Stimulated activated CD4-positive, alpha-beta T cell treated with anti-CD3 and anti-CD28 coated beads, TNF-alpha, amount 100 ng/mL, for 1 hour (primary cell): ENCODE results near the gene MEMO1.
"Not testable (repeated sequence)": the region's sequence is repeated elsewhere in the genome, so short reads cannot be mapped to it uniquely, and the experiment has no call there.

Source experiments
- DNase-seq, 3 donors: peaks; one replicate each; pipeline ENCODE4 v3.0.0-alpha.2; 2020; ENCODE audit warnings: low read depth in 3 of 3, low spot score in 1 of 3

MEMO1 gene

GRCh38 chr2:31958140-31958717 is 52.6 kb downstream of the MEMO1 start:
- no peak for DNase-seq

- DNase-seq: no peak
Measured at GRCh38 chr2:31957354-31958139, 53.3 kb downstream of the MEMO1 start.

GRCh38 chr2:31956934-31957333 is 53.9 kb downstream of the MEMO1 start:
- not testable (repeated sequence) for DNase-seq

- DNase-seq: no peak
Measured at GRCh38 chr2:31956312-31956711, 54.5 kb downstream of the MEMO1 start.

DNA sequence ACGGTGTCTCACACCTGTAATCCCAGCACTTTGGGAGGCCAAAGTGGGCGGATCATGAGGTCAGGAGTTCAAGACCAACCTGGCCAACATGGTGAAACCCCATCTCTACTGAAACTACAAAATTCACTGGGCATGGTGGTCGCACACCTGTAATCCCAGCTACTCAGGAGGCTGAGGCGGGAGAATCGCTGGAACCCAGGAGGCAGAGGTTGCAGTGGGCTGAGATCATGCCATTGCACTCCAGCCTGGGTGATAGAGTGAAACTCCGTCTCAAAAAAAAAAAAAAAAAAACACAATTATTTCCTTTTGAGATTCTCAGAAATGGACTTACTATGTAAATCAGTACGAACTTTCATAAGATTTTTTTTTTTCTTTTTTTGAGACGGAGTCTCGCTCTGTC is 57.7 kb downstream of the MEMO1 start:
- not testable (repeated sequence) for DNase-seq

DNA sequence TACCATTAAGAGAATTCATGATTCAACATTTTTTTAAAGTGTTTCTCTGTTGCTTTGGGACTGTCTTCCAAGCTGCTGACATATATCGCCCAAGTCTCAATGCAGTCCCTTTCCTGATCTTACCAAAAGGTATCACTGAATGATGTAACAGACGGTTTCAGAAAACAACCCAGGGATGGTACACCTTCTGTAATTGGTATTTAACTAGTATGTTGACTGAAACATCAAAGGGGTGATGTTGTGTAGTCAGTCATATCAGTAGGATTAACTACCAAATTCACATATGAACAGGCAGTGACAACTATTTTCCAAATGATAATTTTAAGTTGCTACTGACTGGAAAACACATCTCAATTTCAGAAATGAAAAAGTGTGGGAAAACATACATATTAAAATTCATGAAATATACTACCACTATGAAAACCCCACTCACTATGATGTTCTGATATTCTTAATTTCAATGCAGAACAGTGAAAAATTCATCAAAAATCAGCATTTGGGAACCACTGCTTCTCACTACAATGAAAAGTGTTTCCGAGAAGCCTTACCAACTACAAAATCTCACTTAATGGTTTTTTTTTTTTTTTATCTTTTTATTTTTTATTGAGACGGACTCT is 59.8 kb downstream of the MEMO1 start:
- no peak for DNase-seq

DNA sequence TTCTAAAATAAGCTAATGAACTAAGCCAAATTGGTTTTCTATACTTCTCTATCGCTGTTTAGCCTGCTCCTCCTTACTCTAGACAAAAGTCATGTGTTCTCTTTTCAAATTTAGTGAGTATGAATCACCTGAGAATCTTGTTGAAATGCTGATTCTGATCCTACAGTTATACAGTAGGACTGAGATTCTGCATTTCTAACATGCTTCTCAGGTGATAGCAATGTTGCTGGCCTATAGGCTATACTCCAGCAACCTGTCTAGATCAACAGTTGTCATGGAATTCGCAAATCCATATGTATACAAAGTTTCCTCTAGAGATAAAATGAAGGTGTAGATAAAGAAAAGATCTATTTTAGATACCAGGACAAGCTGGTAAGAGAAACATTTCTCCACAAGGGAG is 62.9 kb downstream of the MEMO1 start:
- no peak for DNase-seq

DNA sequence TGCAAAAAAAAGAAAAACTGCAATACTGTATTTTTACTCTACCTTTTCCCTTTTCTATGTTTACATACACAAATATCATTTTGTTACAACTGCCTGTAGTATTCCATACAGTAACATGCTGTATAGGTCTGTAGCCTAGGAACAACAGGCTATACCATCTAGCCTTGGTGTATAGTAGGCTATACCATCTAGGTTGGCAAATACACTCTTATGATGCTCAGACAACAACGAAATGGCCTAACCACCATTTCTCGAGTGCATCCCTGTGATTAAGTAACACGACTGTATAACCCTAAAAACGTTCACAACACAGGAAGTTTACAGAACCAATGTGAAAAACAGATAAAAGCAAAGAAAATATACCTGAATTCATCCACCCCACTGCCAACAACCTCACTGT is 64.0 kb downstream of the MEMO1 start:
- no peak for DNase-seq

GRCh38 chr2:31945572-31945935 is 65.3 kb downstream of the MEMO1 start:
- no peak for DNase-seq

- DNase-seq: no peak
Measured at GRCh38 chr2:31944828-31945571, 65.8 kb downstream of the MEMO1 start.

DNA sequence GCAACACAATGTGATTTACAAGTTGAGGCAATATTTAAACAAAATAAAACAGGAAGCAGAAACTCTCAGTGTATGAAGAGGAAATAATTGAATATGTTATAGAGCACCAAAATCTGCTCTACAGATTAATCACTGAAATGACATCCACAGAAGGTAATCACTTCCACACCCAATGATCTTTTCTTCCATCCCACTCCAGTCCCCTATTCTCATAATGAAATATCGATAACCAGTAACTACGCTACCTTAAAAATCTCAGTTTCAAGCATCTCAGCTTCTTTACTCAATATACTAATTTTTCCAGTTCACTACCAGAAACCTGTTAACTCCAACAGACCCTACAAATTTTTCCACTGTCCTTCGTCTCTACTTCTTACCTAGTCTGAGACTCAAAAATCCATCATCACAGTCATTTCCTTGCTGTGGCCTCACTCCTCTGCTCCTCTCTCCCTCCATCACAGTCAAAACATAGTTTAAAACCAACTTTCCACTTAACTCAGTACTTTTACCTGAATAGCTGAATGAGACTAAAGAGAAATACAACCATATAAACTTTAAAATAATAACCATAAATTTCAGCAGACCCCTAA is 67.1 kb downstream of the MEMO1 start:
- no peak for DNase-seq

- DNase-seq: no peak
Measured at GRCh38 chr2:31940920-31941319, 69.9 kb downstream of the MEMO1 start.

GRCh38 chr2:31937741-31938140 is 73.1 kb downstream of the MEMO1 start:
- DNase-seq: no peak

DNA sequence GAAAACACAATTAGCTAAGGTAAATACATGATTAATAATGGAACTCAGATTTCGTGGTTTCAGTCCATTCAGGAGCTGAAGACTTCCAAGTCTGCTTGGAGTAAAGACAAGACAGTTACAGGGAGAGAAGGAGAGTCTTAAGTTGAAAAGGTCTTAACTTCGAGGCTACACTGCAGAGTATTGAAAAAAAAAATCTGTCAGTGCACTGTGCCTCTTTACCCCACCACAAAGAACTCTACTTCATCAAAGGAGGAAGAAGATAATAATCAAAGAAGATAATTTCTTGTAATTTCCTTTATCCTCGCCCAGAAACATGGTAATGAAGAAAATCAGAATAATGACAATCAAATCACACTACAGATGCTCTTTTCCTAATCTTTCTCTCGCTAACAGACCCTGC is 75.4 kb downstream of the MEMO1 start:
- no peak for DNase-seq

GRCh38 chr2:31933066-31933465 is 77.7 kb downstream of the MEMO1 start:
- DNase-seq: no peak

DNA sequence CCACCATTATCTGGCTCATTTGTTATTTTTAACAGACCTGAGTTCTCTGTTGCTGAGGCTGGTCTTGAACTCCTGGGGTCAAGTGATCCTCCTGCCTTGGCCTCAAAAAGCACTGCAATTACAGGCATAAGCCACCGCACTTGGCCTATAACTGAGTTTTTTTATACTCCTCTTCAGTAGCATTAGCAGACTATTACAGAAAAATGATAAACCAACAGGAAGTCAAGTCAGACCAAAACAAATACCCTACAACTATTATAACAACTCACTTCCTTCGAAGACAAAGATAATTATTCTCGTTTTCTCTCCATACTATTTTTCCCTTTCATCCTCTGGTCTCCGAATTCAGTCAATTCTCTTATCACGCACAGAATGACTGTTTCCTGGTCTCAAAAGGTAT is 78.2 kb downstream of the MEMO1 start:
- DNase-seq: no peak

- DNase-seq: no peak
Measured at GRCh38 chr2:31931916-31932315, 78.9 kb downstream of the MEMO1 start.

DNA sequence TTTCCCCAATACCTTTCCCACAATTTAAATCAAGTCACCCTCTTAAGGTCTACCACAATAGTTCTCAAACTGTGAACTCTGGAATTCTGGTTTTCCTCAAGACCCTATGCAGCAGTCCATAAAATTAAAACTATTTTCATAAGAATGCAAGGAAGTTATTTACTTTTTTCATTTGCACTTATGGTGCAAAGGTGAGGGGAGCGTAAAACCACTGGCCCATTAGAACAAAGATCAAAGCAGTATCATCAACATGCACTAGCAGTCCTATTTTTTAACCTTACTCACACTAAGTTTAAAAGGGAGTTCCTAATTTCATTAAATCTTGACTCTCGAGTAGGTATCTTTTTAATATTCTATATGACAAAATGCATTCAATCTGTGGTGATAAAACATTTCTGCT is 85.3 kb downstream of the MEMO1 start:
- DNase-seq: no peak

DNA sequence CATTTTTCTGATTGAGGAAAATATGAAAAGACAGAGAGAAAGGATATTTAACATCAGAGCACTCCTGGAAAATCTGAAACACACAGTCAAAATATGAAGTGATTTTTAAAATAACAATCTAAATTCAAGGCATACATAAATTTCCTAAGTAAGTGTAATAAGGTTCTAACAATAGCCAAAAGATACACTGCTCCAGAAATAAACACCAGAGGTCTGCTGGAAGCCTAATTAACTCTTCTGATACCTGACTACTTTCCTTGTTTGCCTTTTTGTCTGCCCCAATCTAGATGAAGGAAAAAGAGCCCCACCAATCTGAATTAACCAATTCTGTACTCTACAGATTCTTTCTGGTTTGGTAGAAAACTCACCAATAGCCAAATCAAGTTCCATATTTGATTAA is 87.1 kb downstream of the MEMO1 start:
- no peak for DNase-seq

DNA sequence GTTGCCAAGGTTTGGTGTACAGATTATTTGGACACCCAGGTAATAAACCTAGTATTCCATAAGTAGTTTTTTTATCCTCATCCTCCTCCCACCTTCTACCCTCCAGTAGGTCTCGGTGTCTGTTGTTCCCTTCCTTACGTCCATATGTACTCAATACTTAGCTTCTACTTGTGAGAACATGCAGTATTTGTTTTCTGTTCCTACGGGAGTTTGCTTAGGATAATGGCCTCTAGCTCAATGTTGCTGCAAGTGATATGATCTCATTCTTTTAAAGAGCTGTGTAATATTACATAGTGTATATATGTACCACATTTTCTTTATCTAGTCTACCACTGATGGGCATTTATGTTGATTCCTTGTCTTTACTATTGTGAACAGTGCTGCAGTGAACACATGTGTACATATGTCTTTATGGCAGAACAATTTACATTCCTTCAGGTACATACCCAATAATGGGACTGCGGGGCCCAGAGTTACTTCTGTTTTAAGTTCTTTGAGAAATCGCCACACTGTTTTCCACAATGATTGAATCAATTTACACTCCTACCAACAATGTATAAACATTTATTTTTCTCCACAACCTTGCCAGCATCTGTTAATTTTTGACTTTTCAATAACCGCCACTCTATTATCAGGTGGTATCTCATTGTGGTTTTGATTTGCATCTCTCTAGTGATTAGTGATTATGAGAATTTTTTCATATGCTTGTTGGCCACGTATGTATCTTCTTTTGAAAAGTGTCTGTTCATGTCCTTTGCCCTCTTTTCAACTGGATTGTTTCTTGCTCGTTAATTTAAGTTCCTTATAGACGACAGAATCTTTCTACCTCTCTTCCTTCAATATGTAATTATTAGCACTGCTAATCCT is 88.0 kb downstream of the MEMO1 start:
- no peak for DNase-seq

DNA sequence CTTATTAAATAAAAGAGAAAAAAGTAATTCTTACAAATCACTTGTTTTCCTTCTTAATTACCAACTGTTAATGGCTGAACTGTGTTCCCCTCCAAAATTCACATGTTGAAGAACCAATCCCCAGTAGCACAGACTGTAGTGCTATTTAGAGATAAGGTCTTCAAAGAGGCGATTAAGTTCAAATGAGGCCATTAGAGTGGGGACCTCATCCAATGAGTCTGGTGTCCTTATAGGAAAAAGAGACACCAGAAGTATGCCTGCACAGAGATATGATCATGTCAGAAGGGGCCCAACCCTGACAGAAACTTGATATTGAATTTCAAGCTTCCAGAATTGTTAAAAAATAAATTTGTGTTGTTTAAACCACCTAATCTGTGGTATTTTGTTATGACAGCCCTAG is 89.8 kb downstream of the MEMO1 start:
- DNase-seq: no peak
